Renal cortex interstitium (tissue), 15 donors: ENCODE measurements around the gene ZNF534. TPM values are rescaled to one million over a fixed set of nuclear protein-coding genes. Genes with fewer than 3 reads are reported as not detected.
"Not testable (repeated sequence)": the region's sequence is repeated elsewhere in the genome, so short reads cannot be mapped to it uniquely, and the experiment has no call there.

ENCODE experiments used
- DNase-seq, 11 donors: peaks; one replicate each; pipeline ENCODE4 v3.0.0-alpha.2; 2013; ENCODE audit warnings: low read depth in 9 of 11, low spot score in 4 of 11; ENCODE audit errors: extremely low read depth in 1 of 11
- long read RNA-seq, 16 experiments: transcript quantifications; one replicate each; lab custom pipeline, GENCODE V29; 2026
- polyA plus RNA-seq, 3 donors: library from polyadenylated mRNA; unstranded; fragments of 120-200 nt; gene quantifications; one replicate each; pipeline ENCODE4 v1.2.1, GENCODE V29; 2013; ENCODE audit not compliant: insufficient read length in 3 of 3

Gene ZNF534
- polyA plus RNA-seq, result 1 to 10 TPM in 1 of 3 donors, under 1 TPM in 2; 0.34 to 1.2 (median 0.61) TPM
- long read RNA-seq, donor 1, result 0 reads
- long read RNA-seq, donor 2, result 0 reads
- long read RNA-seq, donor 3, result 0 reads
- long read RNA-seq, donor 4, result 0 reads
- long read RNA-seq, donor 5, partial matches to known transcripts, result 6 of 6 reads
- long read RNA-seq, donor 5, other reads (novel, unspliced or antisense), result 0 of 6 reads
- long read RNA-seq, donor 6, result 0 reads
- long read RNA-seq, donor 7, result 0 reads
- long read RNA-seq, donor 8, result 0 reads
- long read RNA-seq, donor 9, result 0 reads
- long read RNA-seq, donor 10, result 0 reads
- long read RNA-seq, donor 11, result 0 reads
- long read RNA-seq, donor 12, result 0 reads
- long read RNA-seq, donor 13, result 0 reads
- long read RNA-seq, donor 14, result 0 reads
- long read RNA-seq, donor 15, result 0 reads
- long read RNA-seq, donor 16, result 0 reads

DNA sequence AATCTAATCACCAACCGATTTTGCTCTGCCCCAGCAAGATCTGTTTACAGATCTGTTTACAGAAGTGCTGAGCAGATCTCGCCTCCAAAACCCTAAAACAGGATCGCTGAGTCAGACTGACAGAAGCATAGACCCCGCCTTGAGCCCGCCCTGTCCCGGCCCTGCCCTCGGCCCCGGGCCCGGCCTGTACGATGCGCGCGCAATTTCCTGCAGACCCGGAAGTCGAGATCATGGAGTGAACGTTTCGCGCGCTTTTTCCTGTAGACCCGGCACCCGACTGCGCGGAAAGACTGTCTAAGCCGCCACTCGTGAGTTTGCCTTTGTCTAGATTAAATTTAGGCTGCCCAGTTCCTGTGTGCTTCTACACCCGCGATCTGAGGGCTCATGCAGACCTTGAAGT is at the start of gene ZNF534:
TSS of gene ZNF534 (plus strand) at position 212 of the 400 bp plus-strand sequence. CDS start 2,327 bp downstream, outside the sequence.
- no peak for DNase-seq

- no peak for DNase-seq
These were observed 37.8 kb upstream of the ZNF534 start for GRCh38 chr19:52391135-52391534.

DNA sequence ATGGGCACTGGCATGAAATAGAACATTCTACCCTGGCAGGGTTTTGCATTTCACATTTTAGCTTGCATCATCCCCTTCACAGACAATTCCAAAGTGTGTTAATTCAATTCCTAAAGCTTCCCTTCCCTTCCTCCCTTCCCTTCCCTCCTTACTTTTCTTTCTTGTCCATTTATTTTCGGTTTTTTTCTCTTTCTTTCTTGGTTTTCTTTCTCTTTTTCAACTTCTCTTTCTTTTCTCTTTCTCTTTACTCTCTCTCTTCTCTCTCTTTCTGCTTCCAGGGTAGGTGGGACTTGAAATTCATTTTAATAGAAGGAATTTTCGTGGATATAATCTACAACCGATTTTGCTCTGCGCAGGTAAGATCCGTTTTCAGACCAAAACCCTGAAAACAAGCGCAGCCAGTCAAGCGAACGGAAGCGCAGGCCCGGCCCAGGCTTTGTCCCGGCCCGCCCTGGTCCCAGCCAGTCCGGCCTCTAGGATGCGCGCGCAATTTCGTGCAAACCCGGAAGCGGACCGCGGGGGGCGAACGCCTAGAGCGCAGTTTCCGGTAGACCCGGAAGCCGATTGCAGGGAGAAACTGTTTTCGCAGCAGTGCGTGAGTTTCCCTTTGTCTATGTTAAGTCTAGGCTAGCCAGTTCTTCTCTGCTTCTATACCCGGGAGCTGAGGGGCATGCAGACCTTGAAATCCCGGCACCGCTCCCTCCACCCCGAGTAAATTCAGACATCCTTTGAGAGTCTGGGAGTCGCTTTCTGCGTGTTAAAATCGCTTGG is 31.5 kb upstream of the ZNF534 start, which contains the start of gene ZNF528:
TSS of gene ZNF528 (plus strand) at position 540 of the 771 bp plus-strand sequence. CDS start 4,165 bp downstream, outside the sequence.
- peak; percentile 82 to 97 (median 93) for DNase-seq

DNA sequence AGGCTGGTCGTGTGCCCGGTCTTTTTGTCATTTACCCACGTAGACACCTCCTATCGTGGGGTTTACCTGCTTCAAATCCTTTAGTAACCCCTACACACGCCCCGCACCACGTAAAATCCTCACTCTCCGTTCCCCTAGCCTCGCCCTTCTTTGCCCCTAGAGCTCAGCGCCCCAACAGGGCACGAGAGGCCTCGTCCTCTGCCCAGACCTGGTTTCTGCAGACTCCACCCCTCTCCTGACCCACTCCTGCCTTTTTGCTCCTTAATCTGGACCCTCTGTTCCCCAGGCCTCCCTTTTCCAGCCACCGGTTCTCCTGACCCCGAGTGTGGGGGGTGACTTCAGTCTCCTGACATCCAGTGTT is 30.9 kb upstream of the ZNF534 start:
- DNase-seq, result peak in 1 of 11 donors; percentile 9

- no peak for DNase-seq
These were observed 18.7 kb upstream of the ZNF534 start for GRCh38 chr19:52410276-52410675.

DNA sequence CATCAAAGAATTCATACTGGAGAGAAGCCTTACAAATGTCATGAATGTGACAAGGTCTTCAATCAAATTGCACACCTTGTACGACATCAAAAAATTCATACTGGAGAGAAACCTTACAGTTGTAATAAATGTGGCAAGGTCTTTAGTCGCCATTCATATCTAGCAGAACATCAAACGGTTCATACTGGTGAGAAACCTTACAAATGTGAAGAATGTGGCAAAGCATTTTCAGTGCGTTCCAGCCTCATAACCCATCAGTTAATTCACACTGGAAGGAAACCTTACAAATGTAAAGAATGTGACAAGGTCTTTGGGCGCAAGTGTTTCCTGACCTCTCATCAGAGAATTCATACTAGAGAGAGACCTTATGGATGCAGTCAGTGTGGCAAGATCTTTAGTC is 13.2 kb upstream of the ZNF534 start:
- DNase-seq, result no peak

- DNase-seq, result no peak
These were observed 13.2 kb downstream of the ZNF534 start for GRCh38 chr19:52442179-52442578.

DNA sequence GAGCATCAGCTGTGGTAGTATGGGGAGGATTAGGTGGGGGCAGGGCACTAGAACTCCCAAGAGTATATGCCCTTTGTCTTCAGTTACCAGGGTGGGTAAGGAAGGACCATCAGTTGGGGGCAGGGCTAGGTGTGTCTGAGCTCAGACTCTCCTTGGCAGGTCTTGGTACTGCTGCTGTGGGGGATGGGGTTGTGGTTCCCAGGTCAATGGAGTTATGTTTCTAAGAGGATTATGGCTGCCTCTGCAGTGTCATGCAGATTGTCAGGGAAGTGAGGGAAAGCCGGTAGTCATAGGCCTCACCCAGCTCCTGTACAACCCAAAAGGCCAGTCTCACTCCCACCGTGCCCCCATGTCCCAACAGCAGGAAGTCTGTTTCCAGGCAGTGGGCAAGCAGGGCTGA is 15.6 kb downstream of the ZNF534 start:
- no peak for DNase-seq

- DNase-seq, result no peak
These were observed 22.3 kb downstream of the ZNF534 start for GRCh38 chr19:52451241-52451640.

DNA sequence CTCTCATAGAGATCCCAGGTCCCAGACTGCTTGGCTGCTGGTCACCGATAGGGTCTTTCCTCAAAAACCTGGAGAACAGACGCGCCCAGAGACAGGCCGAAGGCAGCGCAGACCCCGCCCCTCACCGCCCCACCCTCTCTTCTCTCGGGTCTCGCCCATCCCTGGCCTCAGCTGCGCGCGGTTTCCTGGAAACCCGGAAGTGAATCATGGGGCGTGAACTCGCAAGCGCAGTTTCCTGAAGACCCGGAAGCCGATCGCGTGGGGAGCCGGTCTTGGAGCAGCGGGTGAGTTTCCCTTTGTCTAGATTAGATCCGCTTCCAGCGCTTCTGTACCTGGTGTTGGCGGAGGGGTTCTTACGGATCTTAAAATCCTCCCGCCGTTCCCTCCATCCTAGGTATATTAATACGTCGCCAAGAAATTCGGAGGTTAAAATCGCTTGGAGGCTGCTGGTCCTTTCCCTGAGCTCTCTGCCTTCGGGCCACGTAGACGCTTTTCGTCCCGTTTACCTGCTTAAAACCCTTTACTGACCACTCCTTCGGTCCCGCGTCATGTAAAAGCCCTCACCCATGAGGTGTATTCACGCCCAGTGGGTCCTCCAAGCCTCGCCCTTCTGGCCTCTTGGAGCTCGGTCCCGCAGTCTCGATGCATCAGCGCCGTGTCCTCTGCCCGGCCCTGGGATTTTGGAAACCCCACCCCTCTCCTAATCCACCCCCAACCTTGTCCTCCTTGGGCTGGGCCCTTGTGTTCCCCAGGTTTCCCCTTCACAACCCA is 24.6 kb downstream of the ZNF534 start, which contains the start of gene ZNF578:
TSS of gene ZNF578 (plus strand) at position 230 of the 771 bp plus-strand sequence. CDS start 48,293 bp downstream, outside the sequence.
- peak; percentile 66 to 93 (median 84) for DNase-seq

- no peak for DNase-seq
These were observed 36.0 kb downstream of the ZNF534 start for GRCh38 chr19:52464798-52465470.

DNA sequence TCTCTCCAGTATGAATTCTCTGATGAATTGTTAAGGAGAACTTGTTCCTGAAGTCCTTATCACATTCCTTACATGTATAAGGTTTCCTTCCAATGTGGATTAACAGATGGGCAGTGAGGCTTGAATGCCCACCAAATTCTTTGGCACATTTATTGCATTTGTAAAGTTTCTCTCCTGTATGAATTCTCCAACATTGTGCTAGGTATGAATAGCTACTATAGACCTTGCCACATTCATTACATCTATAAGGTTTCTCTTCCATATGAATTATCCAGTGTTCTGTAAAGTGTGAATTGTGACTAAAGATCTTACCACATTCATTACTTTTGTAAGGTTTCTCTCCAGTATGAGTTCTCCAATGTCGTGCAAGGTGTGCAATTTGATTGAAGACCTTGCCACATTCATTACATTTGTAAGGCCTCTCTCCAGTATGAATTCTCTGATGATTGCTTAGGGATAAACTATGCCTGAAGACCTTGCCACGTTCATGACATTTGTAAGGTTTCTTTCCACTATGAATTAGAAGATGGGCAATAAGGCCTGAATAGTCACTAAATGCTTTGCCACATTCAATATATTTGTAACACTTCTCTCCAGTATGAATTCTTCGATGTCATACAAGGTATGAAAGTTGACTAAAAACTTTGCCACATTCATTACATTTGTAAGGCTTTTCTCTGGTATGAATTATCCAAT is 44.9 kb downstream of the ZNF534 start:
- no peak for DNase-seq

DNA sequence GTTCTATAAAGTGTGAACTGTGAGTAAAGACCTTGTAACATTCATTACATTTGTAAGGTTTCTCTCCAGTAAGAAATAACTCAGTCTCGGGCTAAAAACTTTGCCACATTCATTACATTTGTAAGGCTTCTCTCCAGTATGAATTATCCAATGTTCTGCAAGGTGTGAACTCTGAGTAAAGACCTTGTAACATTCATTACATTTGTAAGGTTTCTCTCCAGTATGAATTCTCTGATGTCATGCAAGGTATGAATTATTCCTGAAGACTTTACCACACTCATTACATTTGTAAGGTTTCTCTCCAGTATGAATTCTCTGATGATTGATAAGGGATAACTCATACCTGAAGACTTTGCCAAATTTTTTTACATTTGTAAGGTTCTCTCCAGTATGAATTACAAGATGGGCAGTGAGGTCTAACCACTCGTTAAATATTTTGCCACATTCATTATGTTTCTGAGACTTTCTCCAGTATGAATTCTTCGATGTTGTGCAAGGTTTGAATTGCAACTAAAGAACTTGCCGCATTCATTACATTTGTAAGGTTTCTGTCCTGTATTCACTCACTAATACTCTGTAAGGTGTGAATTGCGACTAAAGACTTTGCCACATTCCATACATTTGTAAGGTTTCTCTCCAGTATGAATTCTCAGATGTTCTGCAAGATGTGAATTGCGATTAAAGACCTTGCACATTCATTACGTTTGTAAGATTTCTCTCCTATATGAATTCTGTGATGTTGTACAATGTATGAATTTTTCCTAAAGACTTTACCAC is 45.6 kb downstream of the ZNF534 start:
- DNase-seq, result no peak

- DNase-seq, result not testable (repeated sequence)
These were observed 55.3 kb downstream of the ZNF534 start for GRCh38 chr19:52484111-52484743.

DNA sequence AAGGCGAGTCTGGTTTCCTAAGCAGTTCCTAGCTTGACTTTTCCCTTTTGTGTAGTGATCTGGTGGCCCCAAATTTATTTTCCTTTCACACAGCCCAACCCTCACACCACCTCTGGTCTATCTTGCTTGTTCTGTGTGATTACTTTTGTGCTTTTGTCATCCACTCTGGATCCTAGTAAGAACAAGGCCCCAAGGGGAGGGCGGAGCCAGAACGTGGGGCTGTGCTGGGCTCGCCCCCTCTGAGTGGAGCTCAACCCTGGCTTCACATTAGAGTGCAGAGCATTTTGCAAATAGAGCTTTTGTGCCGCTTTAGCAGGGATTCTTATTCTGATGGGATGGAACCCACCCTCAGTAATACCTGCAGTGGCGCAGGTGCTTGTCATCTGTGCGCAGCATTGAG is 56.1 kb downstream of the ZNF534 start:
- DNase-seq, result not testable (repeated sequence)

GRCh38 chr19:52485561-52486240 is 56.8 kb downstream of the ZNF534 start:
- DNase-seq, result not testable (repeated sequence)
